CD4-positive, alpha-beta T cell (primary cell): Measurements from ENCODE around the gene DHRS3. TPM values are rescaled to one million over a fixed set of nuclear protein-coding genes. Genes with fewer than 3 reads are reported as not detected.

Experiments
- ATAC-seq: fragments of 200-7000 bp; cut with Tn5 transposase; one replicate; pipeline ENCODE4 v1.10.0; 2022; ENCODE audit warnings: mild to moderate bottlenecking; ENCODE audit not compliant: poor library complexity
- CTCF ChIA-PET: fragments of 350-600 bp; sonication (Branson Sonifier 250); formaldehyde crosslinking; loops from one replicate; lab custom pipeline; 2021; ENCODE audit warnings: antibody characterized with exemption, inconsistent platforms; lab: Charles Lee
- POLR2A ChIA-PET: fragments of 350-600 bp; sonication (Branson Sonifier 250); formaldehyde crosslinking; loops from one replicate; lab custom pipeline; 2021; ENCODE audit warnings: antibody characterized with exemption, inconsistent platforms; lab: Charles Lee
- DNase-seq, 14 experiments: peaks; one replicate each; pipeline ENCODE4 v3.0.0-alpha.2; 2013 to 2020; ENCODE audit warnings: mixed read lengths in 2 of 14
- H3K27ac ChIP-seq, 2 donors: one replicate each; pipeline versions ENCODE4 v1.5.1 to v1.7.0; 2013; ENCODE audit warnings: low read length in 2 of 2, low read depth in 1 of 2, mild to moderate bottlenecking in 1 of 2
- H3K27me3 ChIP-seq, 2 experiments: 1 replicate in 1 of 2; 2 replicates in 1 of 2; pipeline versions ENCODE4 v1.6.1 to v1.7.0; 2013; ENCODE audit warnings: low read length in 2 of 2, control low read depth in 1 of 2, mild to moderate bottlenecking in 1 of 2, moderate library complexity in 1 of 2; ENCODE audit not compliant: insufficient read depth in 2 of 2, control insufficient read depth in 1 of 2
- H3K36me3 ChIP-seq: one replicate; pipeline ENCODE4 v1.6.1; 2013; ENCODE audit warnings: low read length, control low read depth; ENCODE audit not compliant: insufficient read depth
- H3K4me1 ChIP-seq: one replicate; pipeline ENCODE4 v1.6.1; 2013; ENCODE audit warnings: low read length, control low read depth; ENCODE audit not compliant: insufficient read depth
- H3K4me3 ChIP-seq: one replicate; pipeline ENCODE4 v1.5.1; 2013; ENCODE audit warnings: mild to moderate bottlenecking, low read length, moderate library complexity
- H3K9me3 ChIP-seq, 2 experiments: 1 replicate in 1 of 2; 2 replicates in 1 of 2; pipeline versions ENCODE4 v1.6.1 to v1.7.0; 2013; ENCODE audit warnings: low read length in 2 of 2, mild to moderate bottlenecking in 2 of 2, control low read depth in 1 of 2, moderate library complexity in 1 of 2; ENCODE audit not compliant: control insufficient read depth in 1 of 2, insufficient read depth in 1 of 2
- H3K27ac Mint-ChIP-seq: one replicate; pipeline ENCODE4 v1.8.0; 2020; ENCODE audit warnings: mixed read lengths
- H3K27me3 Mint-ChIP-seq: one replicate; pipeline ENCODE4 v1.8.0; 2021; ENCODE audit warnings: mixed read lengths
- H3K36me3 Mint-ChIP-seq: one replicate; pipeline ENCODE4 v1.8.0; 2021; ENCODE audit warnings: low read depth, mixed read lengths
- H3K4me1 Mint-ChIP-seq: one replicate; pipeline ENCODE4 v1.8.0; 2021; ENCODE audit warnings: low read depth, mixed read lengths
- H3K4me3 Mint-ChIP-seq: one replicate; pipeline ENCODE4 v1.8.0; 2020; ENCODE audit warnings: mild to moderate bottlenecking, mixed read lengths
- H3K9me3 Mint-ChIP-seq: one replicate; pipeline ENCODE4 v1.8.0; 2020; ENCODE audit warnings: mixed read lengths
- CTCF ChIP-seq: fragments of 200-600 bp; IDR thresholded peaks from one replicate; pipeline ENCODE4 v1.8.0; 2022; ENCODE audit warnings: antibody characterized with exemption, mild to moderate bottlenecking
- intact Hi-C, 2 experiments: fragments of 100-400 bp; cut with DNase I in 1 of 2; cut with micrococcal nuclease in 1 of 2; formaldehyde crosslinking; loops; one replicate each; pipeline versions ENCODE4 v1.15.1 to v1.9.0; 2023 to 2025; cut with DNase I, micrococcal nuclease
- total RNA-seq, 174 experiments: library from RNA in 2 of 174; stranded (reverse) in 2 of 174; gene quantifications; one replicate each; pipeline ENCODE4 v1.2.3 and lab custom pipeline; 2021 to 2026

The DHRS3 gene
- total RNA-seq, 2 experiments from 2014 or later: 102 to 108 TPM

DNA sequence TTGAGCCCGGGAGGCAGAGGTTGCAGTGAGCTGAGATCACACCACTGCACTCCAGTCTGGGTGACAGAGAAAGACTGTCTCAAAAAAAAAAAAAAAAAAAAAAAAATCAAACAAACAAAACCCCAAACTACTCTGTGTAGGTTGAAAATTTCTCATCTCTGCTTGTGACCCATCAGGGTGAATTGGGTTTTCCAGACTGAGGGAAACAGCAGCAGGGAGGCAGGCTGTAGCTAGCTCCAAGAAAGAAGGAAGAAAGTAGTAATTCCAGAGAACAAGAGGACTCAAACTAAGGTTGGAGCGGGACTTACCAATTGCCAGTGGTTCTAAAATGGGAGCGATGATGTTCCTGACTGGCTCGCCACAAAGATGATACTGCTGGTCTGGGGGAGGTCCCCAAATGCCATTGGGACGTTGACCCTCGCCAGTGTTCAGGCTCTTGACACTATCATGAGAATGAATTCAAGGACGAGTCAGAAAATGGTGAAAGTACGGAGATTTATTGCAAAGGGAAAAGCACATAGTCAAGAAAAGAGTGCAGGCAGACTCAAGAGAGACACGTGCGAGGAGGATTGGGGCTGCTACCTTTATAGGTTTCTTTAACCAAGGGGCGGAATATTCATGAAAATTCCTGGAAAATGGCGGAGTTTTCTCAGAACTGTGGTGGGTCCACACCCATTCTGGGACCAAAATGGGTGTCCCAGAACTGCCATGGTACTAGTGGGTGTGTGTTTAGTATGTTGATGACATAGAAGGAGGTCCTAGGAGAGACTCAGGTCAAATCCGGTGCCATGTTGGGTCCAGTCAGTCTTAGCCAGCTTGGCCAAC lies 39.3 kb upstream of the DHRS3 start:
- H3K36me3 ChIP-seq: no peaks in the 10 kb centered on the region
- no peak overlapping the region for H3K27ac Mint-ChIP-seq
- H3K4me3 Mint-ChIP-seq: no peak overlapping the region
- no peak for TF ChIP-seq CTCF
- H3K9me3 Mint-ChIP-seq: no peaks in the 10 kb centered on the region
- no peaks in the 10 kb centered on the region for H3K9me3 ChIP-seq
- H3K36me3 Mint-ChIP-seq: no peaks in the 10 kb centered on the region
- peaks cover 1% of the 10 kb centered on the region for H3K27me3 Mint-ChIP-seq
- no peak overlapping the region for H3K4me3 ChIP-seq
- H3K27me3 ChIP-seq: no peaks in the 10 kb centered on the region
- ChIA-PET POLR2A (no interaction called here), CTCF (interaction anchor here (0.7 to 2.0 kb wide), 2 partner anchors 13 to 56 kb away, joined by 5 to 8 read pairs; no protein-coding TSS in a partner anchor)
- peaks cover 3% of the 10 kb centered on the region for H3K4me1 Mint-ChIP-seq
- ATAC-seq: no peak
- peaks cover 3% of the 10 kb centered on the region for H3K4me1 ChIP-seq
- no peak for DNase-seq
- intact Hi-C loops: loop anchor here (5.0 to 10.0 kb wide), 2 partner anchors 540 to 542 kb away; no protein-coding TSS in a partner anchor
- no peak overlapping the region for H3K27ac ChIP-seq

DNA sequence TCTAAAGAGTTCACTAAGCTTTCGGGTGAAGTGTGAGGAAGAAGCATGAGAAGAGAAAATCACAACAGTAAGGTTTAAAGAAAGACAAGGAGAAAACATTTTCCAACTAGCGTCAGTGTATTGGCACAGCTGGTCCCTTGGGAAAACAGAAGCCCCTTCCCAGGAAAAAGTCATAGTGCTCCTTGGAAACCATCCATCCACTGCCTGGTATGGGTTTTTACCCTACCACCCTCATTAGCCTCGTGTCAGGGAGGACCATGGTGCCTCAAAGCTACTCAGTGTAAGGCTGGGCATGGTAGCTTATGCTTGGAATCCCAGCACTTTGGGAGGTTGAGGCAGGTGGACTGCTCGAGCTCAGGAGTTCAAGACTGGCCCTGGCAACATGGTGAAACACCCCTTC lies 38.6 kb upstream of the DHRS3 start:
- Mint-ChIP-seq H3K9me3 (no peaks in the 10 kb centered on the region), H3K4me1 (peaks cover 3% of the 10 kb centered on the region), H3K4me3 (no peak overlapping the region), H3K27me3 (peaks cover 8% of the 10 kb centered on the region), H3K27ac (no peak overlapping the region), H3K36me3 (no peaks in the 10 kb centered on the region)
- no peak for TF ChIP-seq CTCF
- Histone ChIP-seq H3K9me3 (no peaks in the 10 kb centered on the region), H3K27me3 (no peaks in the 10 kb centered on the region), H3K27ac (no peak overlapping the region), H3K4me1 (peaks cover 3% of the 10 kb centered on the region), H3K36me3 (no peaks in the 10 kb centered on the region), H3K4me3 (no peak overlapping the region)
- intact Hi-C loops: loop anchor here (5.0 to 10.0 kb wide), 2 partner anchors 539 to 542 kb away; no protein-coding TSS in a partner anchor
- DNase-seq (no peak), ATAC-seq (no peak)
- POLR2A ChIA-PET: no interaction called here
- CTCF ChIA-PET: interaction anchor here (0.7 kb wide), 1 partner anchor 14 kb away, joined by 5 read pairs; no protein-coding TSS in a partner anchor

GRCh38 chr1:12654657-12655056 lies 36.6 kb upstream of the DHRS3 start:
- ATAC-seq: no peak
- Mint-ChIP-seq H3K36me3 (no peaks in the 10 kb centered on the region), H3K4me3 (no peak overlapping the region), H3K27me3 (peaks cover 21% of the 10 kb centered on the region), H3K27ac (no peak overlapping the region), H3K9me3 (no peaks in the 10 kb centered on the region), H3K4me1 (peaks cover 3% of the 10 kb centered on the region)
- no peak overlapping the region for H3K27ac ChIP-seq
- H3K4me1 ChIP-seq: peaks cover 3% of the 10 kb centered on the region
- no peak for TF ChIP-seq CTCF
- POLR2A ChIA-PET: no interaction called here
- H3K36me3 ChIP-seq: no peaks in the 10 kb centered on the region
- intact Hi-C loops: loop anchor here (5.0 to 10.0 kb wide), 2 partner anchors 537 to 540 kb away; no protein-coding TSS in a partner anchor
- H3K27me3 ChIP-seq: no peaks in the 10 kb centered on the region
- no peak overlapping the region for H3K4me3 ChIP-seq
- DNase-seq: no peak
- CTCF ChIA-PET: no interaction called here
- H3K9me3 ChIP-seq: no peaks in the 10 kb centered on the region
